HG03575 (cell line): ENCODE data around the gene NCAPG.
A peak's percentile ranks its signal among the peaks of the same experiment; 100 is the strongest.
"Not testable (repeated sequence)": the region's sequence is repeated elsewhere in the genome, so short reads cannot be mapped to it uniquely, and the experiment has no call there.

Experiments
- ATAC-seq: cut with Tn5 transposase; IDR thresholded peaks from one replicate; pipeline ENCODE4 v1.9.1; 2021; ENCODE audit not compliant: unreplicated experiment, insufficient number of reproducible peaks, low FRiP score; ENCODE audit errors: extremely low read depth

The NCAPG gene

DNA sequence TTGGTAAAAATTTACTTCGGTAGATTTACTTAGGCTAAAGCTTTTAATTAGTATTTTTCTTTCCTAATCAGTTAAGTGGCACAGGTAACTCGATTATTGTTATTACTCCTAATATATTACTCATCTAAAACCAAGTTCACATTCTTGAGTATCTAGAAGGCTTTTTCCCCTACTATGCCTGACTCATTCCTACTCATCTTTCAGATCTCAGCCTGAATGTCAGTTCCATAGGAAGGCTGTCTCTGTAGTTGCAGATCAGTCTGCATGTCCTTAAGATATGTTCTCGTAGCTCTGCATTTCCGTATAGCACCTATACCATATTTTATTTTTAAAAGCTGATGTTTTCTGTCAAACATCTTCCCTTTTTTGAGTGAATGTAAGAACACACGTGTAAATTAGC is 23.5 kb upstream of the NCAPG start:
- no peak for ATAC-seq

DNA sequence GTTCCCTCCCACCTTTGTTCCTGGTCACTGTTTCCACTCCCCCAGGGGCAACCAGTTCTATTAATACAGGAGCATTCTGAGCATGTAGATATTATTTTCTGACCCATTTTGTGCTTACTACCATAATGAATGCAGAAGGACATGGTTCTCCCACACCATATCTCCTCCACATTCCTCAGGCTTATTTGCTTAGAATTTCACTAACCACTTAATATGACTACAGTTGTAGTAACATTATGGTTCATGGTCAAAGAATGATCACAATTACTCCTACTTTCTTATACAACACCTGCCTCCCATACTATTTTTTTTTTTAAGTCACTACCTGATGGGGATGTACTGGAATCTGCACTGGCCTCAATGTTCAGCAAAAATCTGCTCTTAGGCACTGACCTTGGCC is 21.8 kb upstream of the NCAPG start:
- no peak for ATAC-seq

DNA sequence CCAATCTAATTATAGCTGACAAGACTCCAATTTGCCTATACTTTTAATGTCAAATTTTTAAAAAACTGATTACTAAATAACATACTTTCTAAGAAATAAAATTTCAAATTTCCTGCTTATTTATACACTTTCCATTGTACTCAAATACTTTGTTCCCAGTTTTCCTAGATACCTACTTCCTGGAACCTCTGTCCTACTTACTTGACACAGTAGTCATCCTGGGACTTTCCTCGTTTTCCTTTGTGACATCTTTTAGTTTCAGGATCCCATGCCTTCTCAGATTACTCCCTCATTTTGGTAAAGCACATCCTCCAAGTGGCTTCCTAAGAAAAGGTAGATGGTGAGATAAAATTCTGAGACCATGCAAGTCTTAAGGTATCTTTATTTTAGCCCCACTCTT is 16.0 kb upstream of the NCAPG start:
- ATAC-seq: no peak

DNA sequence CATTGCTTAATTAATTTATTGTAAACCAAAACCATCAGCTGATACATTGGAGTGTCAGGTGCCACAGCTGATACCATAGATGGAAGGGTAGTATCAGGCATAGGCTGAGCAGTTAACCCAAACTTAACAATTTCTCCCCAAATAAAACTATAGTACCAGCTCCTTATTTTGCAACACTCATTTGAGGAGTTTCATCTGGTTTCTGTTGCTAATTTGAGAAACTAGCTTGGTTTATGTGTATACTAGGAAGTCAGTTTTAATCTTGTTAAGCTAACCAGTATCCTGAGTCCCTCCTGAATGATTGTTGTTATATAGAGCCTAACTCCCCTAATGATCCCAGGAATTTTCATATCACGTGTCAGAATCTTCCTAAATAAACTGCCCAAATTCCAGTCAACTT is 13.0 kb upstream of the NCAPG start:
- no peak for ATAC-seq

DNA sequence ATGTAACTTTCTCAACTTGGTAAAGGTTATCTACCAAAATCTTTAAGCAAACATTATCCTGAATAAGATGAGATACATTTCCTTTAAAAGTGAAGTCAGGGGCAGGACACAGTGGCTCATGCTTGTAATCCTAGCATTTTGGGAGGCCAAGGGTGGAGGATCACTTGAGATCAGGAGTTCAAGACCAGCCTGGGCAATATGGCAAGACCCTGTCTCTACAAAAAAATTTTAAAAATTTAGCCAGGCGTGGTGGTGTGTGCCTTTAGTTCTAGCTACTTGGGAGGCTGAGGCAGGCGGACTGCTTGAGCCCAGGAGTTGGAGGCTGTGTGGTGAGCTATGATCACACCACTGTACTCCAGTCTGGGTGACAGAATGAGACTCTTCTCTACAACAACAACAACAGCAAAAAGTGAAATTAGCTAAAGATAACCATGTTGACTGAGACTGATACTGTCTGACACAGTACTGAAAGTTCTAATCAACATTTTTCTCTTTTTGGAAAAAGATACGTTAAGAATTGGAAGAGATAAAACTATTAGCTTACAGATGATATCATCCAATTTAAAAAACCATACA is 5.1 kb upstream of the NCAPG start:
- no peak for ATAC-seq

DNA sequence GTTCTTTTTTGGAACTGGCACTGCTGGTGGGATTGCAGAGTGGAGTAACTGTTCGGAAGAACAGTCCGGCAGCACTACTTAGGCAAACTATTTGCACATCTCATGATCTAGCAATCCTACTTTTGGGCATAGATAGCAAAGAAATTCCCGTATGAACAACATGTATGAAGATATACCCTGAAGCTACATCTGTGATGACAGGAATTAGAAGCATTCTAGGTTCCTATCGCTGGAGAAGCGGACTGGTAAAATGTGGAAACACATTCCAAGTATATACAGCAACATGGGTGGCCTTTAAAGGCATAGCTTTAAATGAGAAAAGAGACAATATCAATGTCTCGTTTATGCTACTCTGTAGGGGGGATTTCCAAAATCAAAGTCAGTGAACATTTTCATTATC is 3.3 kb upstream of the NCAPG start:
- no peak for ATAC-seq

DNA sequence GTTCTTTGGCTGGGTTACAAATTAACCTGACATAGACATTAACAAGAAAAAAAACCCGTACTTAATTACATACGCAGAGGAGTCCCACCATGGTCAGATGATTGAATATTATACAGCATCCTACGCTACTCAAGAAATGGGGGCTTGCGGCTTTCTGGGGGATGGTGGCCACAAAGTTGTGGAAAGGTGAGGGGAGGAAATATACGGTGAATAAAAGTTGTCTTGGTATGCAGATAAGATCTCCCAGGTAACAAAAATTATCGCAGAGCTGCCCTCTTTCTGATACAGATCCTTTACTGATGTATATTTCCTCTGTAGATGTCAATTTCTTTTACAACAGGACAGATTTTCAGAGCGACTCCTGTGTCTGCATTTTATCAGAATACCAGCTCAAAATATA is 1.1 kb upstream of the NCAPG start:
- ATAC-seq: no peak

DNA sequence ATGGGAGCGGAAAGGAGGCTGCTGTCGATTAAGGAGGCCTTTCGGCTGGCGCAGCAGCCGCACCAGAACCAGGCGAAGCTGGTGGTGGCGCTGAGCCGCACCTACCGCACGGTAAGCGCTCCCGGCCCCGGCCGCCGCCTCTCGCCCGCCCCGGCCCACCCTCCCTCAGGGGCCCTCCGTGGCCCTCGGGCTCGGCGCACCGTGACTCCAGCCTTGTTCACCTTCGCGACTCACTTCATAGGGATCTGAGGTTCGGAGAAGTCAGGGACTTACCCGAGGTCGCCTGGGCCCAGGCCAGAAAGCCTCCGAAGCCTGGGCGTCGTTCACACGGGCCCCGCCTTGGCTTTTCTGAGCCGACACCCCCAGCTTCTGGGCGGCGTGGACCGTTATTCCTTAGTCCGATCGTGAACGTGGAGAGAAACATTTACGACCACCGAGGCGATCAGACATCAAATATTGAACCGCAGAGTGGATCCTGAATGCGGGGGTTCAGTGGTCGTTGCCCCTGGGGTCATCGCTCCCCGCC is 362 bp downstream of the NCAPG start:
- no peak for ATAC-seq

DNA sequence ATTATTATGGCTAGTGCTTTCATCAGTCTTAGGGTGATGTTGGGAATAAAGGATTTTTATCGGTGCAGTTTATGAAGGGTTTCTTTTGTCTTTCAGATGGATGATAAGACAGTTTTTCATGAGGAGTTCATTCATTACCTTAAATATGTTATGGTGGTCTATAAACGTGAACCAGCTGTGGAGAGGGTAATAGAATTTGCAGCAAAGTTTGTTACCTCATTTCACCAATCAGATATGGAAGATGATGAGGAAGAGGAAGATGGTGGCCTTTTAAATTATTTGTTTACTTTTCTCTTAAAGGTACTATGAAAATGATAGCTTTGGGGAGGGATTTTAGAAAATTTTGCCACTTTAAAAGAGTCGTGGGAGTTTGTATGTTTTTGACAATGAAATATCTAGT is 1.3 kb downstream of the NCAPG start:
- ATAC-seq: no peak

DNA sequence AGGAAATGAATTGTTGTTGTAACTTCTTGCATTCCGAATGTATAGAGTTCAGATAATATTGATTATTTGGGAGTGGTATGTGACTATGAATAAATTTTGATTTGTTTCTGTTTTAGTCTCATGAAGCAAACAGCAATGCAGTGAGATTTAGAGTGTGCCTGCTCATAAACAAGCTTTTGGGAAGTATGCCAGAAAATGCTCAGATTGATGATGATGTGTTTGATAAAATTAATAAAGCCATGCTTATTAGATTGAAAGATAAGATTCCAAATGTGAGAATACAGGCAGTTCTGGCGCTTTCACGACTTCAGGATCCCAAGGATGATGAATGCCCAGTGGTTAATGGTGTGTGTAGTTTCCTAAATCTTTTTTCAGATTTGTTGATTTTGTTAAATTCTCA is 2.0 kb downstream of the NCAPG start:
- no peak for ATAC-seq

DNA sequence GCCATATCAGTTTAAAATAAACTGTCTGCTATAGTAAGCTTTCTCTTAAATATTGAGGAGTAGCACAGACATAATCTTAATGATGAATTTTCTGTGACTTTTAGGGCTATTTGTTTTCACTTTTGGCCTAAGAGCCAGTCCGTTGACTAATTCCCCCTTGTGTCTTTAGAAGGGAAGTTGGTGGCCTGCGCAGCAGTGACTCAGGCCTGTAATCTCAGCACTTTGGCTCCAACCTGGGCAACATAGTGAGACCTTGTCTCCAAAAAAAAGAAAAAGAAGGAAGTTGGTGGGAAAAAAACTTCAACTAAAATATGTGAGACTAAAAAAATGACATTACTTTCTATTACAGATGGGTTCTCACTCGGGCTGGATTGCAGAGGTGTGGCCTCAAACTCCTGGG is 3.4 kb downstream of the NCAPG start:
- no peak for ATAC-seq

DNA sequence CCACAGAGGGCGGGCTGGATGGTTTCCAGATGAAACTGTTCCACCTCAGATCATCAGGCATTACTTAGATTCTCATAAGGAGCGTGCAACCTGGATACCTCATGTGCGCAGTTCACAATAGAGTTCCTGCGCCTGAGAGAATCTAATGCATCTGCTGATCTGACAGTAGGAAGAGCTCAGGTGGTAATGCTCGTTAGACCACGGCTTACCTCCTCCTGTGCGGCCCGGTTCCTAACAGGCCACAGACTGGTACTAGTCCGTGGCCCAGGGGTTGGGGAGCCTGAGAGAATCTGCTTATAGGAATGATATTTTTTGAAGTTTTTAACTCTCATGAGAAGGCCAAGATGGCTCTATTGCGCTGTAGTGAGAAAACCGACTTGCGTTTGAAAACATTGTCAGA is 5.4 kb downstream of the NCAPG start:
- no peak for ATAC-seq

DNA sequence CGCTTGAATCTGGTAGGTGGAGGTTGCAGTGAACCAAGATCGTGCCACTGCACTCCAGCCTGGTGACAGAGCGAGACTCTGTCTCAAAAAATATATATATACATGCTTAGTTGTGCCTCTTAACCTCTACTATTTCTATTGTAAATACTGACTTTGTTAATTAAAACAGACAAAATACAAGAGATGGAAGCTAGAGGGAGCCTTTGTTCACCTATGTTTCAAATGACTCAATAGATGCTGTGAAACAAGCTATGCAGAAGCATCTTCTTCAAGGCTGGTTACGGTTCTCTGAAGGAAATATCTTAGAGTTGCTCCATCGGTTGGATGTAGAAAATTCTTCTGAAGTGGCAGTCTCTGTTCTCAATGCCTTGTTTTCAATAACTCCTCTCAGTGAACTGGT is 6.2 kb downstream of the NCAPG start:
- ATAC-seq: peak; percentile 77

DNA sequence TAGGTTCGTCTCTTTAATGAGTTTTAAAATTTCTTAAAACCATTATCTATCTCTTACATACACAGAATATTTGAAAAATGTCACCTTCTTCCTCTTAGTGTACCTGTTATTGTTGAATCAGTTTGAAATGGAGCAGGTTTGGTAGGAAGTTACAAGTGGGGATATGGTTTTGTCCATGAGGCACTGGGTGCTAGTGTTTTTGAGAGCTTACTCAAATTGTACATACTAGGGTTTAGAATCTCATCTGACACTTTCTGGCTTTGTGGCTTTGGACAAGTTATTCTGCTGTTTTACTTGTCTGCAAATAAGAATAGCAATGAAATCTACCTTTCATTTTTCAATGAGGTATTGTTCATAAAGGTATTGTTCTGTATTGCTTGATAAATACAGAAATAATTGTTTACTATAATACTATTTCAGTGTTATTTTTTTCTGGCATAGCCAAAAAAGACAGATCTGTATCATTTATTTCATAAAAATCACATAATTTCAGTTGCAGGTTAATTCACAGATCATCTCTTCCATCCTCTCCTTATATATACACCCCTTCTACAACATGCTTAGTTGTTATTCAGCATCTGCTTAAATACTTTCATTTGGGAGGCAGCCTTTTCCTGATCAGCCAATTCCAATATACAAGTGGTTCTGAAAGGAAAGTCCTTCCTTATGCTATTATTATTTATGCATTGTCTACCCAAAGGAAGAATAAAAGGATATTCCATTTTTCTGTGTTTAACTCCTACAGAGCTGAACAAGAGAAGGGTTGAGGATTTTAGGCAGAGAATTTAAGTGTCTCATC is 13.3 kb downstream of the NCAPG start:
- ATAC-seq: no peak

DNA sequence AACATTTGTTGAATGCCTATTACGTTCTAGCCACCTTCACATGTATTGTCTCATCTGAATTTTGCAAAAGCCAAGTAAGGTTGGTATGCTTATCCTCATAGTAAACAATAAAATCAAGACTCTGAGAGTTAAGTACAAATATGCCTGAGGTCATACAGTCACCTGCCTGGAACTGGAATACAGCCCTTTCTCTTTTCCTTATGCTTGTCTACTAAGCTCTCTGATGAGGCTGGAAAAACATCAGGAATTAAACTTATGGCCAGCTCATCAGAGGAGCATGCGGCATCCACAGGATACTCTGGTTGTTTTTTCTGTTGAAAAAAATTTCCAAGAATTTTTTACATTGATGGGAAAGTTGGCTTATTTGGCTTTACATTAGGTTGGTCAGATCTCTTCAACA is 35.5 kb downstream of the NCAPG start:
- ATAC-seq: no peak

DNA sequence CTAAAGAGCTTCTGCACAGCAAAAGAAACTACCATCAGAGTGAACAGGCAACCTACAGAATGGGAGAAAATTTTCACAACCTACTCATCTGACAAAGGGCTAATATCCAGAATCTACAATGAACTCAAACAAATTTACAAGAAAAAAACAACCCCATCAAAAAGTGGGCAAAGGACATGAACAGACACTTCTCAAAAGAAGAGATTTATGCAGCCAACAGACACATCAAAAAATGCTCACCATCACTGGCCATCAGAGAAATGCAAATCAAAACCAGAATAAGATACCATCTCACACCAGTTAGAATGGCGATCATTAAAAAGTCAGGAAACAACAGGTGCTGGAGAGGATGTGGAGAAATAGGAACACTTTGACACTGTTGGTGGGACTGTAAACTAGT is 39.5 kb downstream of the NCAPG start:
- not testable (repeated sequence) for ATAC-seq

DNA sequence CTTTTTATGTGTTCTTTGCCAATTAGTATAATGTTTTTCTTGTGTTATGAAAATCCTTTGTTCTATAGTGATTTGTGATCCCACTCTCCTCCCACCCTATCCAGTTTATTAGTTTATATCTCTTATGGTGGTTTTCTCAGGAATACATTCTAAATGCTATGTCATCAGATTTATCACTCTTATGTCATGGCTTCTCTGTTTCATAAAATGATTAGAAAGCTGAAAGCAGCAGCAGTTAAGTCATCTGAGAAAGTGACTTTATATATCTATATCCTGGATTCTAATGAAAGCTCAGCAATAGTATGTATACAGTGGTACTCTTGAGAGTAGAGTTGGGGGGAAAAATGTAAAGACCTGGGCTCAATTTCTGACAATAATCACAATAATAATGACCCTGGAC is 41.2 kb downstream of the NCAPG start:
- ATAC-seq: no peak

DNA sequence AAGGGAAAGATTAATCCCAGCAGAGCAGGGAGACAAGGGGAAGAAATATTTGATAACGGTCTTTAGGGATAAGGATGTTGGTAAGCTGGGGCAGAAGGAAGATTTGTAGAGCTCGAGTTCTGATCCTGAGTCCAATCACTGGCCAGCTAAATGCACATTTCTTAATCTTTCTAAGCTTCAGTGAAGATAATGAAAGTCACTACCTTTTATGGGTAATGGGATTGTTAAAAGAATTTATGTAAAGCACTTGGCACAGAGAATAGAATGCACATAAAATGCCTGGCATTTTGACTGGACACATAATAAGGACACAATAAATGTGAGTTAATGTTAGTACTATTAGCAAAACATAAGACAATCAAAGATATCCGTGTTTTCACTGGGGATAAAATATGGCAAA is 43.3 kb downstream of the NCAPG start:
- ATAC-seq: no peak

DNA sequence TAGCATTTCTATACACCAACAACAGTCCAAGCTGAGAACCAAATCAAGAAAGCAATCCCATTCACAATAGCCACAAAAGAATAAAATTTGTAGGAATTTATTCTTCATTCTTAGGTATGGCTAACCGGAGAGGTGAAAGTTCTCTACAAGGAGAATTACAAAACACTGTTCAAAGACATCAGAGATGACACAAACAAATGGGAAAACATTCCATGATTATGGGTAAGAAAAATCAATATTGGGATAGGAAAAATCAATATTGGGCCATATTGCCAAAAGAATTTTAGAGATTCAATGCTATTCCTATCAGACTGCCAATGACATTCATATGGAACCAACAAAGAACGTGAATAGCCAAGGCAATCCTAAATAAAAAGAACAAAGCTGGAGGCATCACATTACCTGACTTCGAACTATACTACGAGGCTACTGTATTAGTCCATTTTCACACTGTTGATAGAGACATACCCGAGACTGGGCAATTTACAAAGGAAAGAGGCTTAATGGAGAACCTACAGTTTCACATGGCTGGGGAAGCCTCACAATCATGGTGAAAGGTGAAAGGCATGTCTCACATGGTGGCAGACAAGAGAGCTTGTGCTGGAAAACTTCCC is 49.1 kb downstream of the NCAPG start:
- ATAC-seq: no peak

DNA sequence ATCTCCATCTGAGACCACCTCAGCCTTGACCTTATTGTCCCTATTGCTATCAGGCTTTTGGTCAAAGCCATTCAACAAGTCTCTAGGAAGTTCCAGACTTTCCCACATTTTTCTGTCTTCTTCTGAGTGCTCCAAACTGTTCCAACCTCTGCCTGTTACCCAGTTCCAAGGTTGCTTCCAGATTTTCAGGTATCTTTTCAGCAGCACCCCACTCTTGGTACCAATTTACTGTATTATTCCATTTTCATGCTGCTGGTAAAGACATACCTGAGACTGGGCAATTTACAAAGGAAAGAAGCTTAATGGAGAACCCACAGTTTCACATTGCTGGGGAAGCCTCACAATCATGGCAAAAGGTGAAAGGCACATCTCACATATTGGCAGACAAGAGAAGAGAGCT is 51.1 kb downstream of the NCAPG start:
- ATAC-seq: not testable (repeated sequence)
